Fibroblast of skin of left biceps (primary cell): Measurements from ENCODE around the gene TERB2.
"Not testable (repeated sequence)": the region's sequence is repeated elsewhere in the genome, so short reads cannot be mapped to it uniquely, and the experiment has no call there.

Source experiments
- DNase-seq, 2 experiments: peaks; one replicate each; pipeline ENCODE4 v3.0.0-alpha.2; 2013; ENCODE audit warnings: low read depth in 2 of 2

The TERB2 gene

DNA sequence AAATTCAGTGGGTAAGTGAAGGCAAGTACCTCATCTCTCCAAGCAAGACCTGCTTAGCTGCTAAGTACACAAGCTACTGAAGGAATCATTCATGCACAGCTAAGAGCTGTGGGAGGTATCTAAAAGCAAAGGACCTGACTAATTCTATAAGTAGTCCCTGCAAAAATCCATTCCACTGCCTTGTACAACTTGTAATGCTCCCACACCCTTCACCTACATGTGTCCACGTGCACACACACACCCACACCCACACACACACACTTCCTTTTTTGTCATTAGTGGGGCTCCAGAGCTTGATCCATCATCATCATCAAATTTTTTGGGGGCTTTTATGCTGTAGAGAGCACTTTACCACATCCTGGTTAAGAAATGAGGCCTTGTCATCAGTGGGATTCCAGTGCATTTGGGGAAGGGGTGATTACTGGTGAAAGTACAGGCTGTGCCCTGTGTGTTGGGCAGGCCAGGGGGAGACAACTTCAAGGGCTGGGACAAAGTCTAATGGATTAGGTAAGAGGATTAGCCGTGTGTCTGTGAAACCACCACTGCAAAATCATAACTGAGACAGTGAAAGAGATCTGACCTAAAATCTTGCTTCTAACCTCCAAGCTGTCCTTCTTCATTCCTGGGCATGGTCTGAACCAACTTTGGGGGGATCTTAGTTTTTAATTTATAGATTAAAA lies 47.4 kb downstream of the TERB2 start:
- DNase-seq: not testable (repeated sequence)

DNA sequence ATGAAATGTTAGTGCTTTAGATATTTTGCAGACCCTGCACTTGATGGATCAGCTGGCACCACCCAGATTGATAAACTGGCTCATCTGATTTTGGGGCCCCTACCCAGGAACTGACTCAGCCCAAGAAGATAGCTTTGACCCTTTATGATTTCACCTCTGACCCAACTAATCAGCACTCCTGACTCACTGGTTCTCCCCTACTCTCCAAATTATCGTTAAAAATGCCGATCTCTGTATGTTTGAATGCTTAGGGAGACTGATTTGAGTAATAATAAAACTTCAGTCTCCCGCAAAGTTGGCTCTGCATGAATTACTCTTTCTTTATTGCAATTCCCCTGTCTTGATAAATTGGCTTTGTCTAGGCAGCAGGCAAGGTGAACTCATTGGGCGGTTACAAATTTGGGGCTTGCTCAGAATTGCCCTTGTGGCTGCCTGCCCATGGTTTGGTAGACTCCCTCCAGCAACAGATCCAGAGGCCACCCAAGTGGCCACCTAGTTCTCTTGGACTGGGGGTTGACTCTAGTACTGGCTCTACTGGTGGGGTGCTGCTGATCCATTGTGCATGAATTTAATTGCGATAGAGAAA lies 48.2 kb downstream of the TERB2 start:
- DNase-seq: not testable (repeated sequence)

DNA sequence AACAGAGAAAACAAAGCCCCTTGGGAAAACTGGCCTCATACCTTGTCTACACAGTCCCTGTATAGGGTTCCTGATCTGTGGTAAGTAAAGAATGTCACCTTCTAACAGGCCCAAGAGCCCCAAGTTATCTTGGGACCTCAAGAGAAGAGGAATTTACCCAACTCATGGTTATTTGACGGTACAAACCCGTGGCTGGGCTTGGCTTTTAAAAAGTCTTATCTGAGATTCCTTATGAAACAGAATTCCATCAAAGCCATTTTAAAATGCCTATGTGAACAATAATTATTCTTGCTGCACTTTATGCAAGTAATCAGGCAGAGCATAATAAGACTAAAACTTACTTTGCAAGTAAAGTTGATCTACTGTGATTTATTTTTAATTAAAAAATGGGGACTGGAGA lies 52.6 kb downstream of the TERB2 start:
- no peak for DNase-seq

DNA sequence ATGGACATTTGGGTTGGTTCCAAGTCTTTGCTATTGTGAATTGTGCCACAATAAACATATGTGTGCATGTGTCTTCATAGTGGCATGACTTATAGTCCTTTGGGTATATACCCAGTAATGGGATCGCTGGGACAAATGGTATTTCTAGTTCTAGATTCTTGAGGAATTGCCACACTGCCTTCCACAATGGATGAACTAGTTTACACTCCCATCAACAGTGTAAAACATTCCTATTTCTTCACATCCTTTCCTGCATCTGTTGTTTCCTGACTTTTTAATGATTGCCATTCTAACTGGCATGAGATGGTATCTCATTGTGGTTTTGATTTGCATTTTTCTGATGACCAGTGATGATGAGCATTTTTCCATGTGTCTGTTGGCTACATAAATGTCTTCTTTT lies 58.6 kb downstream of the TERB2 start:
- DNase-seq: not testable (repeated sequence)

DNA sequence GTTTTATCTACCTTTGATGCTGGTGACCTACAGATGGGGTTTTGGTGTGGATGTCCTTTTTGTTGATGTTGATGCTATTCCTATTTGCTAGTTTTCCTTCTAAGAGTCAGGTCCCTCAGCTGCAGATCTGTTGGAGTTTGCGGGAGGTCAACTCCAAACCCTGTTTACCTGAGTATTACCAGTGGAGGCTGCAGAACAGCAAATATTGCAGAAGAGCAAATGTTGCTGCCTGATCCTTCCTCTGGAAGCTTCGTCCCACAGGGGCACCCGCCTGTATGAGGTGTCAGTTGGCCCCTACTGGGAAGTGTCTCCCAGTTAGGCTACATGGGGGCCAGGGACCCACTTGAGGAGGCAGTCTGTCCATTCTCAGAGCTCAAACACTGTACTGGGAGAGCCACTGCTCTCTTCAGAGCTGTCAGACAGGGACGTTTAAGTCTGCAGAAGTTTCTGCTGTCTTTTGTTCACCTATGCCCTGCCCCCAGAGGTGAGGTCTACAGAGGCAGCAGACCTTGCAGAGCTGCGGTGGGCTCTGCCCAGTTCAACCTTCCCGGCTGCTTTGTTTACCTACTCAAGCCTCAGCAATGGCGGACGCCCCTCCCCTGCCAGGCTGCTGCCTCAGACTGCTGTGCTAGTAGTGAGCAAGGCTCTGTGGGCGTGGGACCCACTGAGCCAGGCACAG lies 63.9 kb downstream of the TERB2 start:
- DNase-seq: not testable (repeated sequence)

DNA sequence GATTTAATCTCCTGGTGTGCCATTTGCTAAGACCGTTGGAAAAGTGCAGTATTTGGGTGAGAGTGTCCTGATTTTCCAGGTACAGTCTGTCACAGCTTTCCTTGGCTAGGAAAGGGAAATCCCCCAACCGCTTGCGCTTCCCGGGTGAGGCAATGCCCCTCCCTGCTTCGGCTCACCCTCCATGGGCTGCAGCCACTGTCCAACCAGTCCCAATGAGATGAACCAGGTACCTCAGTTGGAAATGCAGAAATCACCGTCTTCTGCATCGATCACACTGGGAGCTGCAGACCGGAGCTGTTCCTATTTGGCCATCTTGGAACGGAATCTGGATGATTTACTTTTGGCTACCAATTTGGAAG lies 64.4 kb downstream of the TERB2 start:
- DNase-seq: not testable (repeated sequence)

DNA sequence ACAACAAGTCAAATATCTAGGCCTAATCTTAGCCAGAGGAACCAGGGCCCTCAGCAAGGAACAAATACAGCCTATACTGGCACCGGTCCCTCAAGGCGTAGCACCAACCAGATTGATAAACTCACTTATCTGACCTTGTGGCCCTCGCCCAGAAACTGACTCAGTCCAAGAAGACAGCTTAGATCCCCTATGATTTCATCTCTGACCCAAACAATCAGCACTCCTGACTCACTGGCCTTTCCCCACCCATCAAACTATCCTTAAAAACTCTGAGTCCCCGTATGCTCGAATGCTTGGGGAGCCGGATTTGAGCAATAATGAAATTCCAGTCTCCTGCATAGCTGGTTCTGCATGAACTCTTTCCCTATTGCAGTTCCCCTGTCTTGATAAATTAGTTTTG lies 64.9 kb downstream of the TERB2 start:
- no peak for DNase-seq

DNA sequence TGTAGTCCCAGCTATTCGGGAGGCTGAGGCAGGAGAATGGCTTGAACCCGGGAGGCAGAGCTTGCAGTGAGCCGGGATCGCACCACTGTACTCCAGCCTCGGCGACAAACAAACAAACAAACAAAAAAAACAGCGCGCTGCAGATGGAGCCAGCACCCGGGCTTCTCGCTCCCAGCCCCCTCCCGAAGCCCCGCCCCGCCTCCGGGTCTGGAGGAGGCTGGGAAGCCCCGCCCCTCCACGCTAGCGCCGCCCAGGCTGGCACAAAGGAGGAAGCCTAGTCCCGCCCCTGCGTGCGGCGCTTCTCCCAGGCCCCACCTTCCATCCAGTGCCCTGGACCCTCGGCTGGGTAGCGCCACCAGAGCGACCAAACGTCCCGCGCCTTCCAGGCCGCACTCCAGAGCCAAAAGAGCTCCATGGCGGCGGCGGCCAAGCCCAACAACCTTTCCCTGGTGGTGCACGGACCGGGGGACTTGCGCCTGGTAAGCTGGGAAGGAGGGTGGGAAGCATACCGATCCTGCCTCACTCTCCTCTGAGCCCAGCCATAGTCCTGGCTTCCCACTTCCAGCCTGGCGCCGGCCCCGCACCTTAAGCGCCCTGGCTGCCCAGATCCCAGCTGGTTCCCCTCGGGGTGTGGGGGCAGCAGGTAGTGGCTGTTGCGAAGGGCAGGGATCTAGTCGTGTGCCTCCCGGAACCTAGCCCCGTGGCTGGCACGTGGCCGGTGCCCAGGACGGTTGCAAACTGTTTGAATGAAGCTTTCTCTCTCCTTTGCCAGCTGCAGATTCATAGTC lies 66.6 kb downstream of the TERB2 start, which contains the start of gene SORD:
Gene SORD, plus strand, starts transcription at position 325 of the 788 bp plus-strand sequence. Its CDS starts 89 bp downstream, at position 414.
- DNase-seq: peak; percentile 31 to 52

DNA sequence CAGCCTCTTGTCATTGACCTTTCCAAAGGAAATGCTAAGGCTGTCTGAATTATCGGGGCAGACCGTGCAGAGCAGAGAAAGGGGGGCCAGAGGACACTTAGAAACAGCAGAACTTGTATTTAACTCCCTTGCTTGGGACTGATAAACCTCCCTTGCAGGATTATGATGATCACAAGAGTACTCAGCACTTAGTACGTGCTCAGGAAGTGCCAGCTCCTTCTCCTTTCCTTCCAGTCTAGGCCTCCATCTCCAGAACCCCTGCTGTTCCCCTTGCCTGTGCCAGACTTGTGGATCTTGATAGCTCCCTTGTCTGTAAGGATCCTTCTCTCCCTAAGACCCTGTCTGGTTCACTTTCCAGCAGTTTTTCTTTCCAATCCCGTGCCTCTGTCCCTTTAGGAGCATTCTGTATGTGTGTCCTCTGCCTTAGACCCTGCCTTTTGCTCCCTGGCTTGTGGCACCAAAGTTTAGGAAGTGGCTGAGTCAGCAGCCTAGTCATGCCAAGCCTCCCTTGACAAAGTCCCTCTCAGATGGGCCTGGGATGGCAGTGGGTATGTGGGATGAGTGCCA lies 67.3 kb downstream of the TERB2 start:
- no peak for DNase-seq

DNA sequence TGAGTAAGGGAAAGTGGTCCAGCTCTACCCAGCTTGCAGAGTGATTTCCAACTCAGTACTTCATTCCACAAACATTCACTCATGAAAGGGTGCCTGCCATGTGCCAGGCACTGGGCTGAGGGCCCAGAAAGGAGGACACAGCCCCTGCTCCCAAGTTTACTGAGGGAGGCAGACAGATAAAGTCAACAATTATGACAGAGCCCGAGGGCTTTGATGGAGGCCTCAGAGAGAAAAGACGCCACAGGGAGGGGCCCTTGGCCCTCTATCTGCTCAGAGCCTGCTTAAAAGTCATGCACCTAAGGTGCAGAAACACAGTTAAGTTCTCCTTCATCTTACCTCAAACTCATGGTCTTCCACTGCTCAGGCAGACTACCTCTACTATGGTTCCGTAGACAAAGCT lies 68.2 kb downstream of the TERB2 start:
- DNase-seq: not testable (repeated sequence)

DNA sequence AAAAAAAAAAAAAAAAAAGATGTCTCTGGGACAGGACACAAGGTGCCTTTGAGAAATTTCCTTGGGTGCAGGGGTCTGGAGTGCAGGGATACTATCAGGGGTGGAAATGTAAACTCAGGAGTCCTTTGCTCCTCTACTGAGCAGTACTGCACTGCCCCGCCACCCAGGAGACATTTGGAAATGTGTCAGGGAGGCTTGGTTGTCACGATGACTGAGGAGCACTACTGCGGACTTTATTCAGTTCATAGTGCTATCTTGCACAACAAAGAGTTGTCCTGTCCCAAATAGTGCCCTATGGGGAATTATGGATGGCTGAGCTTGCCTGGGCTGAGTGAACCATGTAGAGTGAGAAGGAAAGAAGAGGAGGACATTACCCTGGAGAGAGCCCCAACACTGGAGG lies 69.1 kb downstream of the TERB2 start:
- DNase-seq: not testable (repeated sequence)

DNA sequence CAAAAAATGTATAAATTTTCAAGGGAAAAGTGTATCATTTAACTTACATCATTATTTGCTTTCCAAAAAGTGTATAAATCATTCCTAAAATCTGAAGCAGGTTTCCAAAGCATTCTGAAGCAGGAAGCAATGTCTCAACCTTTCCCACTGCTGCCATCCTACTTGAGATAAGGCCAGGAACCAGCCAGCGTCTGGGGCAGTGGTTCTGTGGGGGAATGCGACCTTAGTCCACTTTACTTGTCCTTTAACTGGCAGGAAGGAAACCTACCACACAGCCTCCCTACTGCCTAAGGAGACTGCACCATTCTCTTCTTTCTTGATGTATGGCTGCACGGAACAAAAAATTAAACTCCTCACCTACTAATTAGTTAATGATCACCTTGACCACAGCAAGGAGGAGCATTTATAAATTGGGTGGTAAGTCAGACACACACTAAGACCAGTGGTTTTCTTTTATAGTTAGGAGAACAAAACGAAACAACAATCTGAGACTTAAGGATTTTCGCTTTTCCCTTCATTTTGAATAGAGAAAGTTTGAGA lies 70.2 kb downstream of the TERB2 start:
- DNase-seq: no peak

- no peak for DNase-seq
These were observed 70.7 kb downstream of the TERB2 start for GRCh38 chr15:45027220-45027619.
